HEK293T (cell line): Measurements from ENCODE around the gene EXOC6B.

Experiments
- SP1 ChIP-seq: fragments of 450-650 bp; IDR thresholded peaks from 2 replicates; pipeline ENCODE4 v1.6.1; 2017
- ZNF384 ChIP-seq: fragments of 450-650 bp; IDR thresholded peaks from 2 replicates; pipeline ENCODE4 v1.6.1; 2016

GRCh38 chr2:72389447-72389846 lies 436.4 kb downstream of the EXOC6B start:
- no peak for TF ChIP-seq SP1
- TF ChIP-seq ZNF384 = no peak
